ENCODE results near the gene TRIP13. TPM values are rescaled to one million over a fixed set of nuclear protein-coding genes. Genes with fewer than 3 reads are reported as not detected.

TRIP13 gene
- total and polyA plus RNA-seq, 2 of the 13 experiments (the other 11 are each of a cell fraction or from before 2014, with no cell fraction given) = 13.5 to 33.0 TPM

DNA sequence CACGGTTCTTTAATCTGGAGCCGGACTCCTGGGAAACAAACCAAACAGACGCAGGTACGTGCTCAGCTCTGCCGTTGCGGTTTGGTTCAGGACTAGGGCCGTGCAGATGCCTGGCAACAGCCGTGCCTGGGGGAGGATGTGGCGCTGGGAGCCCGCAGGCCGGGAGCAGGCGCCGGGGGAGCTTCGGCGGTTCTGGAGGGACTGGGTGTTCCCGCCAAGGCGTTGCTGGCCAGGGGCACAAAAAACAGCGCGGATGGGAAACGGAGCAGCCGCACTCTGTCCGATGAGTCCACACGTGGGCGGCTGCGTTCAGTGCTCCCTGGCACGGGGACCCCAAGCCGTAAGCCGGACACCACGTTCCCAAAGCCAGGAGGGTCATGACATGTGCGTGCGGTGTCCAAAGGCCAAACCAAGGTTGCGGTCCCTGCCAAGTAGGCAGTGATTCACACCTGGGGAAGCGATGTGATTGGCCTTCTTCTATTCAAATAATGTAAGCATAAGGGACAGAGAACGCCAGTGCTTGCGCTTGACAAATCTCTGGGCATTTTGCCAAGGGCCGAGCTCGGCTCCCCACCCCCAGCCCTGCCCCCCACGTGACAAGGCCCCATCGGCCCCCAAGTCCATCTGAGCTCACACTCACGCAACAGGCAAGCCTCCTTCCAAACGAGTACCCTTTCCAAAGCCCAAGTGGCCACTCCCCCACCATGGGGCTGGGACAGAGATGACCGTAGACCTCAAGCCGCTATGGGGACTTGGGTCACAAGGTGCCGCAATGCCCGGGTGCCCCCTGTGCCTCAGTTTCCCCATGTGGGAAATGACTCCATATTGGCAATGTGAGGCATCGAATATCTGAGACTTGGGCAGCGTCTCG is 66.3 kb downstream of the TRIP13 start (continued):
- TF ChIP-seq, protein P1, sequence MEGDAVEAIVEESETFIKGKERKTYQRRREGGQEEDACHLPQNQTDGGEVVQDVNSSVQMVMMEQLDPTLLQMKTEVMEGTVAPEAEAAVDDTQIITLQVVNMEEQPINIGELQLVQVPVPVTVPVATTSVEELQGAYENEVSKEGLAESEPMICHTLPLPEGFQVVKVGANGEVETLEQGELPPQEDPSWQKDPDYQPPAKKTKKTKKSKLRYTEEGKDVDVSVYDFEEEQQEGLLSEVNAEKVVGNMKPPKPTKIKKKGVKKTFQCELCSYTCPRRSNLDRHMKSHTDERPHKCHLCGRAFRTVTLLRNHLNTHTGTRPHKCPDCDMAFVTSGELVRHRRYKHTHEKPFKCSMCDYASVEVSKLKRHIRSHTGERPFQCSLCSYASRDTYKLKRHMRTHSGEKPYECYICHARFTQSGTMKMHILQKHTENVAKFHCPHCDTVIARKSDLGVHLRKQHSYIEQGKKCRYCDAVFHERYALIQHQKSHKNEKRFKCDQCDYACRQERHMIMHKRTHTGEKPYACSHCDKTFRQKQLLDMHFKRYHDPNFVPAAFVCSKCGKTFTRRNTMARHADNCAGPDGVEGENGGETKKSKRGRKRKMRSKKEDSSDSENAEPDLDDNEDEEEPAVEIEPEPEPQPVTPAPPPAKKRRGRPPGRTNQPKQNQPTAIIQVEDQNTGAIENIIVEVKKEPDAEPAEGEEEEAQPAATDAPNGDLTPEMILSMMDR (CRISPR knock-in tag; IDR thresholded peaks at IDR 0.05) = no peak
- 0 out of 2 replicates have a peak, but pooled peaks have one; percentile 18 for TF ChIP-seq HOXA3 (CRISPR knock-in tag; IDR thresholded peaks at IDR 0.05)
- TF ChIP-seq NR2C2 (CRISPR knock-in tag; IDR thresholded peaks at IDR 0.05; ENCODE audit: borderline replicate concordance) = peak; percentile 54; the same call in 1 of the 2 replicates
- peak; percentile 43; the same call in 1 of the 2 replicates for TF ChIP-seq FOXC1 (CRISPR knock-in tag; IDR thresholded peaks at IDR 0.05; ENCODE audit: borderline replicate concordance)
- TF ChIP-seq MAZ (IDR thresholded peaks at IDR 0.05; ENCODE audit: borderline replicate concordance, low read depth, low read length) = no peak
- 0 out of 2 replicates have a peak, but pooled peaks have one; percentile 22 for TF ChIP-seq MAZ (CRISPR knock-in tag; IDR thresholded peaks at IDR 0.05; ENCODE audit: low read depth)
- 0 out of 2 replicates have a peak, but pooled peaks have one; percentile 9 for TF ChIP-seq BCL6 (CRISPR knock-in tag; IDR thresholded peaks at IDR 0.05)
- no peak for TF ChIP-seq ZNF264 (CRISPR knock-in tag; IDR thresholded peaks at IDR 0.05)
- peak; percentile 21 for TF ChIP-seq TEAD3 (CRISPR knock-in tag; optimal IDR thresholded peaks at IDR 0.05; ENCODE audit: borderline replicate concordance)
- TF ChIP-seq CBFB (CRISPR knock-in tag; IDR thresholded peaks at IDR 0.05) = 0 out of 2 replicates have a peak, but pooled peaks have one; percentile 16
- 0 out of 2 replicates have a peak, but pooled peaks have one; percentile 26 for TF ChIP-seq GFI1 (CRISPR knock-in tag; IDR thresholded peaks at IDR 0.05; ENCODE audit: borderline replicate concordance)
- TF ChIP-seq RFX5 (IDR thresholded peaks at IDR 0.05; ENCODE audit: low read depth, low read length) = no peak
- peak; percentile 18; the same call in 1 of the 2 replicates for TF ChIP-seq SALL1 (CRISPR knock-in tag; IDR thresholded peaks at IDR 0.05)
- TF ChIP-seq GATAD2A (CRISPR knock-in tag; IDR thresholded peaks at IDR 0.05) = 0 out of 2 replicates have a peak, but pooled peaks have one; percentile 21

All from HepG2 (cell line).